NCI-H226 (cell line): ENCODE measurements around the gene LRRC8E.
"Not testable (repeated sequence)": the region's sequence is repeated elsewhere in the genome, so short reads cannot be mapped to it uniquely, and the experiment has no call there.

Source experiments
- DNase-seq: peaks from one replicate; pipeline ENCODE4 v3.0.0-alpha.2; 2015

The LRRC8E gene

GRCh38 chr19:7855426-7856108 lies 32.7 kb upstream of the LRRC8E start:
- DNase-seq = no peak

- no peak for DNase-seq
These were observed 32.2 kb upstream of the LRRC8E start for GRCh38 chr19:7856109-7856591.

GRCh38 chr19:7856679-7857663 lies 31.3 kb upstream of the LRRC8E start:
- DNase-seq = no peak

GRCh38 chr19:7857727-7858108 lies 30.6 kb upstream of the LRRC8E start:
- DNase-seq = no peak

GRCh38 chr19:7858109-7858770 lies 30.1 kb upstream of the LRRC8E start:
- no peak for DNase-seq

- not testable (repeated sequence) for DNase-seq
These were observed 29.2 kb upstream of the LRRC8E start for GRCh38 chr19:7859087-7859486.

- no peak for DNase-seq
These were observed 28.2 kb upstream of the LRRC8E start for GRCh38 chr19:7859831-7860713.

GRCh38 chr19:7860714-7861618 lies 27.3 kb upstream of the LRRC8E start:
- DNase-seq = no peak

- DNase-seq = no peak
These were observed 26.5 kb upstream of the LRRC8E start for GRCh38 chr19:7861619-7862412.

GRCh38 chr19:7862413-7862951 lies 25.8 kb upstream of the LRRC8E start:
- DNase-seq = no peak

- no peak for DNase-seq
These were observed 24.9 kb upstream of the LRRC8E start for GRCh38 chr19:7863157-7863970.

GRCh38 chr19:7863971-7864689 lies 24.2 kb upstream of the LRRC8E start:
- DNase-seq = no peak

- DNase-seq = no peak
These were observed 23.6 kb upstream of the LRRC8E start for GRCh38 chr19:7864690-7865074.

- no peak for DNase-seq
These were observed 22.9 kb upstream of the LRRC8E start for GRCh38 chr19:7865262-7865911.

- no peak for DNase-seq
These were observed 21.8 kb upstream of the LRRC8E start for GRCh38 chr19:7866399-7867091.

- no peak for DNase-seq
These were observed 21.0 kb upstream of the LRRC8E start for GRCh38 chr19:7867092-7867844.

- DNase-seq = no peak
These were observed 20.0 kb upstream of the LRRC8E start for GRCh38 chr19:7868326-7868670.
